ENCODE results near the gene PSORS1C2.

The PSORS1C2 gene

GRCh38 chr6:31163922-31164321 is 25.1 kb upstream of the PSORS1C2 start:
- TF ChIP-seq, protein P1, sequence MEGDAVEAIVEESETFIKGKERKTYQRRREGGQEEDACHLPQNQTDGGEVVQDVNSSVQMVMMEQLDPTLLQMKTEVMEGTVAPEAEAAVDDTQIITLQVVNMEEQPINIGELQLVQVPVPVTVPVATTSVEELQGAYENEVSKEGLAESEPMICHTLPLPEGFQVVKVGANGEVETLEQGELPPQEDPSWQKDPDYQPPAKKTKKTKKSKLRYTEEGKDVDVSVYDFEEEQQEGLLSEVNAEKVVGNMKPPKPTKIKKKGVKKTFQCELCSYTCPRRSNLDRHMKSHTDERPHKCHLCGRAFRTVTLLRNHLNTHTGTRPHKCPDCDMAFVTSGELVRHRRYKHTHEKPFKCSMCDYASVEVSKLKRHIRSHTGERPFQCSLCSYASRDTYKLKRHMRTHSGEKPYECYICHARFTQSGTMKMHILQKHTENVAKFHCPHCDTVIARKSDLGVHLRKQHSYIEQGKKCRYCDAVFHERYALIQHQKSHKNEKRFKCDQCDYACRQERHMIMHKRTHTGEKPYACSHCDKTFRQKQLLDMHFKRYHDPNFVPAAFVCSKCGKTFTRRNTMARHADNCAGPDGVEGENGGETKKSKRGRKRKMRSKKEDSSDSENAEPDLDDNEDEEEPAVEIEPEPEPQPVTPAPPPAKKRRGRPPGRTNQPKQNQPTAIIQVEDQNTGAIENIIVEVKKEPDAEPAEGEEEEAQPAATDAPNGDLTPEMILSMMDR (conservative IDR thresholded peaks at IDR 0.05), result no peak
- H3K27ac ChIP-seq, result no peak overlapping the region

- TF ChIP-seq, protein P1 (conservative IDR thresholded peaks at IDR 0.05), result no peak
- no peak overlapping the region for H3K27ac ChIP-seq
Measured at GRCh38 chr6:31162463-31163165, 23.7 kb upstream of the PSORS1C2 start.

DNA sequence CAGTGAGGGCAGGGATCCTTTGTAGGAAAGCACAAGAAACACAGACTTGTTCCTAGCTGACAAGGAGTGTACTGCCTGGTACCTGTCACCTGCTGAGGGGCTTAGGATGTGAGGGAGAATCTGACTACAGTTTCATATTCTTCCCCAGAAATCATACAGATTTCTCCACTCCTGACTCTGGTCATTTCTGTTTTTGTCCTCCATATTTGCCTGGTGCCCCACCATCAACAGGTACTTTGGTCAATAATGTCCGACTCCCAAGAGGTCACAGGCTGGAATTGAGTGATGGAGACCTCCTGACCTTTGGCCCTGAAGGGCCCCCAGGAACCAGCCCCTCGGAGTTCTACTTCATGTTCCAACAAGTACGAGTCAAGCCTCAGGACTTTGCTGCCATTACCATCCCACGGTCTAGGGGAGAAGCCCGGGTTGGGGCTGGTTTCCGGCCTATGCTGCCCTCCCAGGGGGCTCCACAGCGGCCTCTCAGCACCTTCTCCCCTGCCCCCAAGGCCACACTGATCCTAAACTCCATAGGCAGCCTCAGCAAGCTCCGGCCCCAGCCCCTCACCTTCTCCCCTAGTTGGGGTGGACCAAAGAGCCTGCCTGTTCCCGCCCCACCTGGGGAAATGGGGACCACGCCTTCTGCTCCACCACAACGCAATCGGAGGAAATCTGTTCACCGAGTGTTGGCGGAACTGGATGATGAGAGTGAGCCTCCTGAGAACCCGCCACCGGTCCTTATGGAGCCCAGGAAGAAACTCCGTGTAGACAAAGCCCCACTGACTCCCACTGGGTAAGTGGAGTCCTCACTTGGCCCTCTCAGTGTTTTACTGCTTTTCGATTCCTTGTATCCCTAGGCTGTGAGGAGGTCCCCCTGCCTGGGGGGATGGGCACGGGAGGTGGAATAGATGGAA is 22.6 kb upstream of the PSORS1C2 start:
- TF ChIP-seq, protein P1 (conservative IDR thresholded peaks at IDR 0.05), result no peak
- H3K27ac ChIP-seq, result no peak overlapping the region

GRCh38 chr6:31158863-31159855 is 20.3 kb upstream of the PSORS1C2 start:
- TF ChIP-seq, protein P1 (conservative IDR thresholded peaks at IDR 0.05), result no peak
- peak overlapping the region; percentile 74 for H3K27ac ChIP-seq

DNA sequence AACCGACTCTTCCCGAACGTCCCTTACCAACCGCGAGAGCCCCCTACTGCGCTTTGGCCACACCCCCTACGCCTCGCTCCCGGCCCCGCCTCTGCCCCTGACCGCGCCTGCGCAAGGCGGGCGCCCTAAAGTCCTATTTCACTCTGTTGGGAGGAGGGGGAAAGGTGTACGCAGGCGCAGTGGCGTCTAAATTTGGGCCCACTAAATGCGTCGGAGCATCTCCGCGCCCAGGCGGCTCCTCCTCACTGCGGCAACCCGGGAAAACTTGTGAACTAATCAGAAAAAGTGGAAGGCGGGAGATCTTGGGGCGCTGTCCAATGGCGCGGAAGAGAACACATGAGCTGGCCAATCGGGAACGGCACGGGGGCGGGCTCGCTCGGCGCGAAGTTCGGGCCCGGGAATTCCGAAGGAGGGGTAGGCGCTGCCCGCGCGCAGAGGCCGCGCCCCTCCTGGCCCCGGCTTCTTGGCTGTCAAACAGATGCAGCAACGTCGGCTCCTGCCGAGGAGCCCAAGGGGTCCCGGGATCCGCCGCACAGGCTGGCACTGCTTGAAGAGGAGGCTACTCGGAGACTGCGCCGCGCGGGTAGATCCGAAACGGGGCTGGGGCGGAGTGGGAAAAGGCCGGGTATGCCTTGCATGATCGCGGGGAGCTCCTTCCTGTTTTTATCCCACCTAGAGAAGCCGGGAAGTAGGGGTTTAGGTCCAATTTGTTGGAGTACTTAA is 19.4 kb upstream of the PSORS1C2 start, which contains the start of gene TCF19:
Gene TCF19, plus strand, starts transcription at position 450 of the 723 bp plus-strand sequence. CDS start 881 bp downstream, outside the sequence.
- peak within 1 kb of the TSS; percentile 74 for H3K27ac ChIP-seq
- TF ChIP-seq, protein P1 (conservative IDR thresholded peaks at IDR 0.05), result no peak

GRCh38 chr6:31157513-31158139 is 18.8 kb upstream of the PSORS1C2 start, which contains the start of gene CCHCR1:
TSS of gene CCHCR1 (minus strand) at chr6:31157802. CDS start at chr6:31157600, 202 bp downstream.
- TF ChIP-seq, protein P1 (conservative IDR thresholded peaks at IDR 0.05), result no peak
- peak within 1 kb of the TSS; percentile 74 for H3K27ac ChIP-seq

Measured in VCaP (cell line).